Measurements from ENCODE around the gene SHISA6. TPM values are rescaled to one million over a fixed set of nuclear protein-coding genes. Genes with fewer than 3 reads are reported as not detected.

Gene SHISA6
- total RNA-seq, 1 donor from 2014 or later = 2.0 TPM

GRCh38 chr17:11461993-11462548 is 221.1 kb downstream of the SHISA6 start:
- ATAC-seq = no peak

- no peak for ATAC-seq
These were observed 226.6 kb downstream of the SHISA6 start for GRCh38 chr17:11467639-11468038.

- ATAC-seq = no peak
These were observed 244.5 kb downstream of the SHISA6 start for GRCh38 chr17:11485336-11486100.

- ATAC-seq = no peak
These were observed 245.3 kb downstream of the SHISA6 start for GRCh38 chr17:11486101-11486867.

GRCh38 chr17:11486868-11487310 is 245.9 kb downstream of the SHISA6 start:
- no peak for ATAC-seq

- ATAC-seq = no peak
These were observed 246.5 kb downstream of the SHISA6 start for GRCh38 chr17:11487469-11487868.

GRCh38 chr17:11488407-11488806 is 247.4 kb downstream of the SHISA6 start:
- ATAC-seq = no peak

GRCh38 chr17:11490171-11490755 is 249.2 kb downstream of the SHISA6 start:
- ATAC-seq = no peak

- no peak for ATAC-seq
These were observed 251.5 kb downstream of the SHISA6 start for GRCh38 chr17:11492511-11492910.

GRCh38 chr17:11493936-11494335 is 252.9 kb downstream of the SHISA6 start:
- no peak for ATAC-seq

GRCh38 chr17:11495613-11496012 is 254.6 kb downstream of the SHISA6 start:
- ATAC-seq = no peak

- ATAC-seq = no peak
These were observed 258.9 kb downstream of the SHISA6 start for GRCh38 chr17:11499881-11500280.

- ATAC-seq = no peak
These were observed 262.5 kb downstream of the SHISA6 start for GRCh38 chr17:11503308-11504035.

- peak; percentile 57 for ATAC-seq
These were observed 265.6 kb downstream of the SHISA6 start for GRCh38 chr17:11506635-11507034.

GRCh38 chr17:11511696-11512095 is 270.7 kb downstream of the SHISA6 start:
- no peak for ATAC-seq

- no peak for ATAC-seq
These were observed 273.6 kb downstream of the SHISA6 start for GRCh38 chr17:11514565-11514964.

GRCh38 chr17:11514981-11515680 is 274.1 kb downstream of the SHISA6 start:
- ATAC-seq = no peak

GRCh38 chr17:11515901-11516300 is 274.9 kb downstream of the SHISA6 start:
- ATAC-seq = no peak

- ATAC-seq = no peak
These were observed 294.2 kb downstream of the SHISA6 start for GRCh38 chr17:11535231-11535630.

- no peak for ATAC-seq
These were observed 297.4 kb downstream of the SHISA6 start for GRCh38 chr17:11538366-11538765.

GRCh38 chr17:11539637-11540036 is 298.6 kb downstream of the SHISA6 start:
- no peak for ATAC-seq

GRCh38 chr17:11545002-11545401 is 304.0 kb downstream of the SHISA6 start:
- ATAC-seq = no peak
